ENCODE results near the gene SEMA3C.

DNA sequence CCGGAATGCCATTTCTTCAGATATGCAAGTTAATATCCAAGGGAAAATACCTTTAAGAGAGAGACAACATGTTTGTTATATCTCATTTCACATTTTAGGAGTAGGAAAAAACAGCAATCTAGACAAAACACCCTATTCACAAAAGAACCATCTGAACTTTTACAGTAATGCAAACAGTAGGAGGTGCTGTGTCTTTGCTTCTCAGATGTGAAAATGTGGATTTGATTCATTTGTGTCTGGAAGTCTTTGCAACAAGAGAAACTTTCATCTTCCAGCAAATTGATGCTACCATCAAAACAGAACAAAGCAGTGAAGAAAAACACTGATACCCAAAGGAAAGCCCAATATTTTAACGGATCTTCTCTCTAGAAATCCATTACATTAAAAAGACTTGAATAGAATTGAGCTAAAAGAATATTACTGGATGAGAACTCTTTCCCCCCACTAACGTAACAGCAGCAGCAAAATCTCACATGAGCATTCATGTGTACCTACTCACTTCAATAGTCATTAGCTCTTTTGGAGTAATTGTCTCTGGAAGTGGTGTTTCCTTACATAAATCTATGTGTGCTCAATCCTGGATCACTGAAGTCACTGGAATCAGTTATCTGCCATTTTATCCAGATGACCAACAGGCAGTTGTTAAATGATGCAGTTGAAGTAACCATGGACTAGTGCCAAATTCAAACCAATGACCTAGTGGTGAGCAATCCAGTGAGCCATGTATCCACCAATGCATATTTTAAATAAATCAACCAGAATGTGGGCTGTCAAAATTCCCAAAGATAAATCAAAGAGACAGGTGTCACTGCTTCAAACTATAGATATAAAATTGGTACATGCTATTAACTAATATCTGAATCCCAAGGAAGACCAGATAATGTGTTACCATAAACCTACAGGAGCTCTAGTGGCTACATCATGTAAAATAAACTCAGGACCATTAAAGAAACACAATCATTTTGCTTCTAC lies 1.8 kb downstream of the SEMA3C start:
- TF ChIP-seq POLR2A (IDR thresholded peaks at IDR 0.05; ENCODE audit: low read length) (no peak), GATA1 (IDR thresholded peaks at IDR 0.05; ENCODE audit: low read depth, low read length) (no peak)
